ENCODE data around the gene IQCK. TPM values are rescaled to one million over a fixed set of nuclear protein-coding genes. Genes with fewer than 3 reads are reported as not detected.

The IQCK gene
- total RNA-seq, 2 donors from 2014 or later: 26.0 to 42.2 TPM

GRCh38 chr16:19757762-19758595 is 39.9 kb downstream of the IQCK start:
- no peaks in the 10 kb centered on the region for H3K27me3 ChIP-seq (replicated peaks; ENCODE audit: insufficient read depth)
- no peak for DNase-seq (ENCODE audit: low spot score)
- H3K9me3 ChIP-seq: no peaks in the 10 kb centered on the region
- H3K4me1 ChIP-seq (replicated peaks): no peaks in the 10 kb centered on the region
- WGBS: 13% methylated on average over 8 of the region's 8 CpGs
- no peak for TF ChIP-seq POLR2A (IDR thresholded peaks at IDR 0.05)
- peak; percentile 41 for TF ChIP-seq POLR2AphosphoS5 (IDR thresholded peaks at IDR 0.05)
- no peaks in the 10 kb centered on the region for H3K36me3 ChIP-seq
- intact Hi-C loops (cut with DNase I): no loop called here
- H3K4me3 ChIP-seq: no peak overlapping the region
- peak overlapping the region; percentile 28 to 50 for H3K27ac ChIP-seq

DNA sequence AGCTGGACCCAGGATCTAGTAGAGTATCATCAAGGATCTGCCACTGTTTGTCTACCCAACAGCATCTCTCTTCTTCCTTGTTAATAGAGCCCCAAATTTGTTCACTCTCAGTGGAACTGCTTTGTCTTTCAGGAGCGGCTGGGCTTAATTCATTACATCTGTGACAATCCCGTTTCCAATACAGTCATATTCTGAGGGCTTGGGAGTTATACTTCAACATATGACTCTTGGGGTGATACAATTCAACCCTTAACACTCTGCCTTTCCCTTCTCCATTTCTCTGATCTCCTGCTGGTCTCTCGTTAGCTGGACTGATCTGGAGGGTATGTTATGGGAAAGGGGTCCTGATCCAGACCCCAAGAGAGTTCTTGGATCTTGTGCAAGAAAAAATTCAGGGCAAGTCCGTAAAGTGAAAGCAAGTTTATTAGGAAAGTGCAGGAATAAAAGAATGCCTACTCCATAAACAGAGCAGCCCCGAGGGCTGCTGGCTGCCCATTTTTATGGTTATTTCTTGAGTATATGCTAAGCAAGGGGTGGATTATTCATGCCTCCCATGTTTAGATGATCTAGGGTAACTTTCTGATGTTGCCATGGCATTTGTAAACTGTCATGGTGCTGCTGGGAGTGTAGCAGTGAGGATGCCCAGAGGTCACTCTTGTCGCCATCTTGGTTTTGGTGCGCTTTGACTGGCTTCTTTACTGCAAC is 42.4 kb downstream of the IQCK start:
- TF ChIP-seq POLR2A (IDR thresholded peaks at IDR 0.05) (no peak), POLR2AphosphoS5 (IDR thresholded peaks at IDR 0.05) (no peak)
- TF ChIP-seq, protein P1, sequence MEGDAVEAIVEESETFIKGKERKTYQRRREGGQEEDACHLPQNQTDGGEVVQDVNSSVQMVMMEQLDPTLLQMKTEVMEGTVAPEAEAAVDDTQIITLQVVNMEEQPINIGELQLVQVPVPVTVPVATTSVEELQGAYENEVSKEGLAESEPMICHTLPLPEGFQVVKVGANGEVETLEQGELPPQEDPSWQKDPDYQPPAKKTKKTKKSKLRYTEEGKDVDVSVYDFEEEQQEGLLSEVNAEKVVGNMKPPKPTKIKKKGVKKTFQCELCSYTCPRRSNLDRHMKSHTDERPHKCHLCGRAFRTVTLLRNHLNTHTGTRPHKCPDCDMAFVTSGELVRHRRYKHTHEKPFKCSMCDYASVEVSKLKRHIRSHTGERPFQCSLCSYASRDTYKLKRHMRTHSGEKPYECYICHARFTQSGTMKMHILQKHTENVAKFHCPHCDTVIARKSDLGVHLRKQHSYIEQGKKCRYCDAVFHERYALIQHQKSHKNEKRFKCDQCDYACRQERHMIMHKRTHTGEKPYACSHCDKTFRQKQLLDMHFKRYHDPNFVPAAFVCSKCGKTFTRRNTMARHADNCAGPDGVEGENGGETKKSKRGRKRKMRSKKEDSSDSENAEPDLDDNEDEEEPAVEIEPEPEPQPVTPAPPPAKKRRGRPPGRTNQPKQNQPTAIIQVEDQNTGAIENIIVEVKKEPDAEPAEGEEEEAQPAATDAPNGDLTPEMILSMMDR (IDR thresholded peaks at IDR 0.05): no peak
- no peak for DNase-seq (ENCODE audit: low spot score)
- Histone ChIP-seq H3K9me3 (no peaks in the 10 kb centered on the region), H3K4me3 (no peak overlapping the region), H3K27me3 (replicated peaks; ENCODE audit: insufficient read depth) (no peaks in the 10 kb centered on the region), H3K4me1 (replicated peaks) (no peaks in the 10 kb centered on the region), H3K36me3 (no peaks in the 10 kb centered on the region), H3K27ac (no peak overlapping the region)
- 81% methylated on average over 7 of the region's 7 CpGs for WGBS
- intact Hi-C loops (cut with DNase I): no loop called here

- 42% methylated on average over 6 of the region's 6 CpGs for WGBS
- no peak overlapping the region for H3K27ac ChIP-seq
Observed at GRCh38 chr16:19765860-19766553, 47.9 kb downstream of the IQCK start.

DNA sequence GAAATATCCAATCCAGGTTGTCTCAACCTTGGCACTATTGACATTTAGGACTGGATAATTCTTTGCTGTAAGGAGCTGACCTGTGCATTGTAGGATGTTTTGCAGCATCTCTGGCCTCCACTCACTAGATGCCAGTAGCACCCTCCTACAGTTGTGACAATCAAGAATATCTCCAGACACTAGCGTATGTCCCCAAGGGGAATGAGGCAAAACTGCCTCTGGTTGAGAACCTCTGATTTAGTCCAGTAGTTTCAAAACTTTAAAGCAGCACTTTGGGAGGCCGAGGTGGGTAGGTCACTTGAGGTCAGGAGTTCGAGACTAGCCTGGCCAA is 48.4 kb downstream of the IQCK start:
- Histone ChIP-seq H3K4me1 (replicated peaks) (no peaks in the 10 kb centered on the region), H3K27ac (no peak overlapping the region), H3K9me3 (no peaks in the 10 kb centered on the region), H3K4me3 (no peak overlapping the region), H3K36me3 (no peaks in the 10 kb centered on the region), H3K27me3 (replicated peaks; ENCODE audit: insufficient read depth) (no peaks in the 10 kb centered on the region)
- WGBS: 98% methylated on average over 3 of the region's 3 CpGs
- intact Hi-C loops (cut with DNase I): no loop called here
- no peak for DNase-seq (ENCODE audit: low spot score)
- TF ChIP-seq POLR2AphosphoS5 (IDR thresholded peaks at IDR 0.05): no peak
- no peak for TF ChIP-seq POLR2A (IDR thresholded peaks at IDR 0.05)
- TF ChIP-seq, protein P1 (IDR thresholded peaks at IDR 0.05): no peak

More at GRCh38 chr16:19765860-19766553, 47.9 kb downstream of the IQCK start:
- Histone ChIP-seq H3K36me3 (no peaks in the 10 kb centered on the region), H3K4me1 (replicated peaks) (no peaks in the 10 kb centered on the region), H3K4me3 (no peak overlapping the region), H3K9me3 (no peaks in the 10 kb centered on the region), H3K27me3 (replicated peaks; ENCODE audit: insufficient read depth) (no peaks in the 10 kb centered on the region)
- TF ChIP-seq POLR2A (IDR thresholded peaks at IDR 0.05) (no peak), POLR2AphosphoS5 (IDR thresholded peaks at IDR 0.05) (peak; percentile 48)
- peak; percentile 13 for DNase-seq (ENCODE audit: low spot score)
- intact Hi-C loops (cut with DNase I): no loop called here

- intact Hi-C loops (cut with DNase I): no loop called here
- no peak overlapping the region for H3K4me3 ChIP-seq
- 94% methylated on average over 9 of the region's 9 CpGs for WGBS
- no peaks in the 10 kb centered on the region for H3K36me3 ChIP-seq
- no peak for DNase-seq (ENCODE audit: low spot score)
- no peak overlapping the region for H3K27ac ChIP-seq
- no peaks in the 10 kb centered on the region for H3K9me3 ChIP-seq
- no peaks in the 10 kb centered on the region for H3K27me3 ChIP-seq (replicated peaks; ENCODE audit: insufficient read depth)
- TF ChIP-seq, protein P1 (IDR thresholded peaks at IDR 0.05): no peak
- TF ChIP-seq POLR2AphosphoS5 (IDR thresholded peaks at IDR 0.05): no peak
- TF ChIP-seq POLR2A (IDR thresholded peaks at IDR 0.05): no peak
- H3K4me1 ChIP-seq (replicated peaks): no peaks in the 10 kb centered on the region
Observed at GRCh38 chr16:19766988-19767387, 48.9 kb downstream of the IQCK start.
